G401 (cell line): Measurements from ENCODE around the gene RSAD1. TPM values are rescaled to one million over a fixed set of nuclear protein-coding genes. Genes with fewer than 3 reads are reported as not detected.

Source experiments
- DNase-seq: peaks from one replicate; pipeline ENCODE4 v3.0.0-alpha.2; 2015; ENCODE audit warnings: low spot score
- in situ Hi-C: cut with HindIII; loops from 2 replicates; pipeline ENCODE4 v1.10.0; 2016; ENCODE audit warnings: low sequenced_read_pairs, mixed read lengths
- total RNA-seq: library from RNA; depleted of rRNA; stranded (reverse); fragments of >200 nt; shearing (Covaris generic); gene quantifications from 2 replicates; pipeline ENCODE4 v1.2.3, GENCODE V29; 2014

Gene RSAD1
- total RNA-seq, 1 experiment from 2014 or later, result 34.5 TPM

DNA sequence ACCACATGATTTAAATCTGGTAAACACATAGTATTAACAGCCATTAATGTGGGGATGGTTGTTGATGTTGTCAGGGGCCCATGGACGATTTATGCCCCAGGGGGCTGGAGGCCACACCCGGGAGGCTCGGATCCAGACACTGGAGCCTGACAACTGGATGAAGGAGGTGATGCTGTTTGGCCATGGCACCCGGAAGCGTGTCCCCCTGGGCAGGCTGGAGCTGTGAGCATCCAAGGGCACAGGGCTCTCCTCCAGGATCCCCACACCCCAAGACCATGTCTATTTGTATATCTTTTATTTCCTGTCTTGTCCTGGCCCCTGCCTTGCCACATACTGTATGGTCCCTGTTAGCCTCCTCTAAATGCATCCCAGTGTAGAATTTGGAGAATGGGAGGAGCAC is 4.6 kb downstream of the RSAD1 start:
- no peak for DNase-seq
- in situ Hi-C loops, result no loop called here

DNA sequence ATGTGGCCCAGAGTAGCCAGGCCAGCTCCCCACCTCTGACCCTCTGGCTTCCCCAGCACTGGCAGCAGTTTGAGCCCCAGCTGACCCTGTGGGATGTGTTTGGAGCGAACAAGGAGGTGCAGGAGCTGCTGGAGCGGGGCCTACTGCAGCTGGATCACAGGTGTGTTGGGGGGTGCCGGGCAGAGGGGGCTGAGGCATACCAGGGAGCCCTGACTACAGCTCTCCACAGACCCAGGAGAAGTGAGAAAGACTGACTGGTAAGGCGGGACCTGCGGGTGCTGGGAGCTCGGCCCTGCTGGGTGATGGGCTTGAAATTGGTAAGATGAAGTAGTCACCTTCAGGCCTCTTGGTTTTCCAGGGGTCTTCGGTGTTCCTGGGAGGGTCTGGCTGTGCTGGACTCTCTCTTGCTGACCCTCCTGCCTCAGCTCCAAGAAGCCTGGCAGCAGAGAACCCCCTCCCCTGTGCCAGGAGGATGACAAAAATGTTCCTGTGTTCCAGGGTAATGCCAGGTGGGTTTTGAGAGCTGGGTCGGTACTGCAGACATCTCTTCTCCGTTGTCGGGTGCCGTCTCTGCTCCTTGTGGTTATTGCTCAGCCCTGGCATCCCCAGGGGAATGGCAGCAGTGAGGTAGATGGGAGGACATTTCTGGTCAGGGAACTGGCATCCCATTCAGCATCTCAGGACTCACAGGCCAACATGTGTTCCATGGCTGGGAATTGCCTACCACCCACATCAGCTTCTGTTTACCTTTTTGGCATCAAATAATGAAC is 5.9 kb downstream of the RSAD1 start:
- no peak for DNase-seq
- in situ Hi-C loops, result no loop called here

- DNase-seq, result no peak
- in situ Hi-C loops, result no loop called here
These were observed 8.8 kb downstream of the RSAD1 start for GRCh38 chr17:50487213-50488096.

GRCh38 chr17:50488880-50489279 is 10.2 kb downstream of the RSAD1 start:
- DNase-seq, result no peak
- in situ Hi-C loops, result no loop called here

- in situ Hi-C loops, result no loop called here
These were observed 12.8 kb downstream of the RSAD1 start for GRCh38 chr17:50491505-50491904.

GRCh38 chr17:50492214-50492613 is 13.6 kb downstream of the RSAD1 start:
- in situ Hi-C loops, result no loop called here
- no peak for DNase-seq

More at GRCh38 chr17:50491505-50491904, 12.8 kb downstream of the RSAD1 start:
- no peak for DNase-seq

GRCh38 chr17:50493744-50494143 is 15.1 kb downstream of the RSAD1 start:
- DNase-seq, result no peak
- in situ Hi-C loops, result no loop called here

GRCh38 chr17:50495217-50495823 is 16.7 kb downstream of the RSAD1 start:
- DNase-seq, result no peak
- in situ Hi-C loops, result no loop called here

GRCh38 chr17:50495918-50496317 is 17.3 kb downstream of the RSAD1 start:
- DNase-seq, result no peak
- in situ Hi-C loops, result no loop called here

DNA sequence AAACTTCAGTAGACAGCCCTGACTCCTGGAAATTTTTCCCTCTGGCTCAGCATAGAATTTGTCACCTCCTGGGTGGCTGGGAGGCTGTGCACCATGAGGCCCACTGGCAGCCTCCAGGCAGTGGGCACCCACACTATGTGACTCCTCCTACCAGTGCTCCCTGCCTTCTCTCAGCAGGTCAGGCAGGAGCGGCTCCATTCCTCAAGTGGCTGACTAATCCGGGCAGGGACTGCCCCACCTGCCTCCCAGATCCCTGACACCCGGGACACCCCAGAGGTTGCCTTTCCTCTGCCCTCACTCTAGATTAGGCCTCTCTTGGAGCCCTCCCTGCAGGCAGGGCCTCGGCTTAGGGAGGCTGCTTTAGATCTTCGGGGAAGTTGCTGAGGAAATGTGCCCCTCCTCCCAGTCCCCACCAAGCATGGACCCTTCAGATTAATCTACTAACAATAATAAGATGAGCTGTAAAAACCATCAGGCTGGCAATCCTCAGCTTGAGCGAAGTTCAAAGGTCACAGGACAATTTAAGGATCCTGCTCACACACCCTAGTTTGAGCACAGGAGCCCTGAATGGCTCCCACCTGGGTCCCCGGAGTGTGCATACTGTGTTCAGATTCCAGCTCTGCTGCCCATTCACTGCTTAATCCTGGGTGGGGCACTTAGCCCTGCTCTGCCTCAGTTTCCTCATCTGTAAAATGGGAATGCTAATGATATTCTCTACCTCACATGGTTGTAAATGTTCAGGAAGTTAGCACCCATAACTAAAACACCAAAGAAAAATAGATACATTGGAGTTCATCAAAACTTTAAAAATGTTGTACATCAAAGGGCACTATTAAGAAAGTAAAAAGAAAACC is 19.6 kb downstream of the RSAD1 start:
- DNase-seq, result no peak
- in situ Hi-C loops, result no loop called here

GRCh38 chr17:50499270-50499669 is 20.6 kb downstream of the RSAD1 start:
- in situ Hi-C loops, result no loop called here
- DNase-seq, result no peak

DNA sequence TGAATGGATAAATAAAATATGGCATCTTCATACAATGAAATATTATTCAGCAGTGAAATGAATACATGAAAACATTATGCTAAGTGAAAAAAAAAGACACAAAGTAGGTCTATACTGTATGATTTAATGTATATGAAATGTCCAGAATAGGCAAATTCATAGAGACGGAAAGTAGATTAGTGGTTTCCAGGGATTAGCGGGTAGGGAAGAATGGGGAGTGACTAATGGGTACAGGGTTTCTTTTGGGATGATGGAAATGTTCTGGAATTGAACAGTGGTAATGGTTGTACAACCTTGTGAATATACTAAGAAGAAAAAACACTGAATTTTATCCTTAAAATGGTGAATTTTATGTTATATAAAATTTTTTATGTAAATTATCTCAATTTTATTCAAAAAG is 21.1 kb downstream of the RSAD1 start:
- in situ Hi-C loops, result no loop called here
- DNase-seq, result no peak

- in situ Hi-C loops, result no loop called here
- no peak for DNase-seq
These were observed 22.4 kb downstream of the RSAD1 start for GRCh38 chr17:50501054-50501453.

- DNase-seq, result no peak
- in situ Hi-C loops, result no loop called here
These were observed 23.8 kb downstream of the RSAD1 start for GRCh38 chr17:50502301-50502990.

- DNase-seq, result no peak
- in situ Hi-C loops, result no loop called here
These were observed 27.0 kb downstream of the RSAD1 start for GRCh38 chr17:50505591-50506130.

DNA sequence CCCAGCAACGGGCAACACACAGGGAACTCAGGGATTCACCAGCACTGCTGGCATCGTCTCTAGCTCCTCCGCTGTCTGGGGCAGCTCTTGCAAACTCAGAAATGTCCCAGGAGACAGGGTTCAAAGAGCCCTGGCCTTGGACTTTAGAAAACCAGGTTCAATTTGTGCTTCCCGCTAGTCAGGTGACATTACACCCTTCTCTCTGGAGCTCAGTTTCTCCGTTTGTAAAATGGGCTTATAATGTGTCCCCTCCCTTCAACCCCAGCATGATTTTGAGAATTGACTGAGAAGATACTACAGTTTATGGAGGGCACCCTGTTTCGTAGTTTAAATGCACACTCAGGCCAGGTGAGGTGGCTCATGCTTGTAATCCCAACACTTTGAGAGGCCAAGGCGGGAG is 27.6 kb downstream of the RSAD1 start:
- in situ Hi-C loops, result no loop called here

DNA sequence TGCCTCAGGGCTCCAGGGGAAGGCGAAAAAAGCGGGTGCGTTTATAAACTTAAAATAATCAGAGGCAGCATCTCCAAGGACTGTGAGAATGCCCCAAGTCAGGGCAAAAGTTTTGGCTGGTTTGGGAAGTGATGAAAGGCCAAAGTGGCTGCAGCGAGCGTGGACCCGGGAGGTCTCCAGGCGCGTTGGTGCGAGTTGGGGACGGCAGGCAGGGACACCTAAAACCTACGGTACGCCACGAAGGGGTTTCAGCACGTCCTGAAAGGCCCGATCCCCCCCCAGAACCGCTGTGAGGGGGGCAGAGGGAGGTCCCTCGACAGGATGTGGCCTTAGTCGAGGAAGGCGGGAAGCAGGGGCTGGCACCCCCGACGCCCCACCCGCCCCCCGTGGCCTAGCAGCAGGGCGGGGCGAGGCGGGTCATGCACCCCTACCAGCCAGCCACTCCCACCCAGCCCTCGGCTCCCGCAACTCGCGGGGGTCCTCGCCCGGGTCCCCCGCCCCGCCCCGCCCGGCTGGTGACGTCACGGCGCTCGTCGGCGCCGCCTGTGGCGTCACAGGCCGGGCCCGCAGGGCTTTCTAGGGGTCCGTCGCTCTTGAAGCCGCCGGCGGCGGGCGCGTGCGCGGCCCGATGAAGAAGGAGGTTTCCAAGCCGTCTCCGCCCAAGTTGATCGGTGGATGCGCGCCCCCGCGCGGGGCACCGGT is 29.4 kb downstream of the RSAD1 start, which contains the start of gene MYCBPAP:
TSS of gene MYCBPAP (plus strand) at position 569 of the 702 bp plus-strand sequence. CDS start 236 bp downstream, outside the sequence.
- in situ Hi-C loops, result no loop called here
- peak; percentile 79 for DNase-seq

More for the DNA sequence above, 27.6 kb downstream of the RSAD1 start:
- no peak for DNase-seq
